GM12872 (cell line): ENCODE results near the gene NFE2.

Experiments
- TF ChIP-seq, protein P1 (sequence below): IDR thresholded peaks from 3 replicates; pipeline ENCODE4 v1.5.1; 2011; ENCODE audit warnings: low read depth, mild to moderate bottlenecking, low read length, moderate library complexity; ENCODE audit not compliant: insufficient read depth

Gene NFE2

DNA sequence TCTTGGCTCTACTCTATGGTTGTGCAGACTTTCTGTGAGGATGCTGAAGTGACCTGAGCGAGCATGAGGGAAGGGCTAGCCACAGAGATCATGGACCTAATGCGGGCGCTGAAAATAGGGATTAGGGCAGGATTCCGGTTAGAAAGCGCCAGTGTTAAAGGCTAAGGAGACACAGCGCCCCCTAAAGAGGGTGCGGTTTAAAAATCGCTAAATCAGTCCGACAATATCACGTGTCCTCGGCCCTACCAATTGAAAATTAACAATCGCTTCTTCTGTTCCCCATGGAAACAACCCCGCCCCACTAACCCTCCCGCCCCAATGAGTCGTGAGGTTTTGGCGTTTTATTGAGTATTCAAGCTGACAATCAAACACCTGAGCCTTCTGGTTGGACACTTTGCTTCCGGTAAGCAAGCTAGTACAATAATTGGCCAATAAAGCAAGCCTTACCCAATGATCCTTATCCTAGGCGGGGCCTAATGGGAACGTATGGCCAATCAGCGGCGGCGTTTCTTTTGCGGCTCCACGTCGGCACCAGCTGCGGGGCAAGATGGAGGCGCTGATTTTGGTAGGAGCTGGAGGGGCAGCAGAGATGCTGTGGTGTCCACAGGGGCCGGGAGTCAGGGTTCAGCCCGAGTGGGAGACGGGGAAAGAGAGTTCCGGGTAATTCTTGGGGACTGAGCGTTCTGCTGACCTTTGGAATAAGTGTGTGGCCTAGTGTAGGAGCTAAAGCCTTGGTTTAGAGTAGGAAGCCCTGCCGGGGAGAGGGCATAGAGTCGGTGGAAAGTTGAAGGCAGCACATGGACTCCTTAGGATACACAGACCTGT, 24.0 kb upstream of the NFE2 start, which contains the start of gene COPZ1:
Gene COPZ1 (plus strand): TSS at position 515 of the 825 bp plus-strand sequence. CDS start 33 bp downstream, at position 548.
- TF ChIP-seq, protein P1, sequence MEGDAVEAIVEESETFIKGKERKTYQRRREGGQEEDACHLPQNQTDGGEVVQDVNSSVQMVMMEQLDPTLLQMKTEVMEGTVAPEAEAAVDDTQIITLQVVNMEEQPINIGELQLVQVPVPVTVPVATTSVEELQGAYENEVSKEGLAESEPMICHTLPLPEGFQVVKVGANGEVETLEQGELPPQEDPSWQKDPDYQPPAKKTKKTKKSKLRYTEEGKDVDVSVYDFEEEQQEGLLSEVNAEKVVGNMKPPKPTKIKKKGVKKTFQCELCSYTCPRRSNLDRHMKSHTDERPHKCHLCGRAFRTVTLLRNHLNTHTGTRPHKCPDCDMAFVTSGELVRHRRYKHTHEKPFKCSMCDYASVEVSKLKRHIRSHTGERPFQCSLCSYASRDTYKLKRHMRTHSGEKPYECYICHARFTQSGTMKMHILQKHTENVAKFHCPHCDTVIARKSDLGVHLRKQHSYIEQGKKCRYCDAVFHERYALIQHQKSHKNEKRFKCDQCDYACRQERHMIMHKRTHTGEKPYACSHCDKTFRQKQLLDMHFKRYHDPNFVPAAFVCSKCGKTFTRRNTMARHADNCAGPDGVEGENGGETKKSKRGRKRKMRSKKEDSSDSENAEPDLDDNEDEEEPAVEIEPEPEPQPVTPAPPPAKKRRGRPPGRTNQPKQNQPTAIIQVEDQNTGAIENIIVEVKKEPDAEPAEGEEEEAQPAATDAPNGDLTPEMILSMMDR, result peak; percentile 85

DNA sequence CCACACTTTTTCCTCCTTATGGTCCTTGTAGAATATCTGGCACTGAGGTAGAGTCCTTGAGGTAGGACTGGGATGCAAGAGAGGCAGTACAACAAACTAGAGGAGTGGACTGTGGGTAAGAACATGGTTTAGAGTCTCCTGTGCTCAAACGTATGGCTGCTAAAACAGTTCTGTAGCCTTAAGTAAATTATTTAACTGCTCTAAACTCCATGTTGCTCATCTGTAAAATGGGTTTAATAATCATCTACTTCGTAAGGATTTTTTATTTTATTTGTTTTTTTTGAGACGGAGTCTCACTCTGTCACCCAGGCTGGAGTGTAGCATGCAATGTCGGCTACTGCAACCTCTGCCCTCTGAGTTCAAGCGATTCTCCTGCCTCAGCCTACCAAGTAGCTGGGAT, 20.5 kb upstream of the NFE2 start:
- TF ChIP-seq, protein P1, result no peak

- TF ChIP-seq, protein P1, result no peak
Observed at GRCh38 chr12:54311051-54311450, 10.2 kb upstream of the NFE2 start.

GRCh38 chr12:54306925-54307741, 6.3 kb upstream of the NFE2 start:
- TF ChIP-seq, protein P1, result no peak

DNA sequence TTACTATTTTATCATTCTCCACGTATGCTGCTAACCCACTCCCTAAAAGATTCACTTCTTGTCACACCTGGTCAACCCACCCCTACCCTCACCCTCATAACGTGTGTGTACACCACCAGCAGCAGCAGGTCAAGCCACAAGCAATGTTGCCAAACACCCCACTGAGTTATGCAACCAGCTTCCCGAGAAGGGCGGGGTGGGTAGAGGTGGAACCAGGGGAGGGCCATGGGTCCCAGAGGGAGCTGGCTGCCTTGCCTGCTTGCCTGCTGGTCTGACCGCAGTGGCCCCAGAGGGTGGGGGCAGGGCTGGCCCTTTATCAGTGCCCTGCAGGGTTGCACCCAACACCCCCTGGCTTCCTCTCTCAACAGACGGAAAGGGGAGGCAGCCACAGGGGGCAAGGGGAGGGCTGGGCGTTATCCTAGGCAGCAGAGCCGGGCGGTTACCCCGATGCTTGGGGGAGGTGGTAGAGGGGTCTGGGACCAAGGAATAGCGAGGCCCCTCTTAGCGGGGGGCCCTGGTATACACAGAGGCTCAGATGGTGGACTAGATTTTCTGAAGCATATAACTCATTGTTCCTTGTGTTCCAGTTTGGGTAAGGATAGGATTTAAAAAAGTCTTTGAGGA, 3.5 kb upstream of the NFE2 start:
- TF ChIP-seq, protein P1, result no peak

DNA sequence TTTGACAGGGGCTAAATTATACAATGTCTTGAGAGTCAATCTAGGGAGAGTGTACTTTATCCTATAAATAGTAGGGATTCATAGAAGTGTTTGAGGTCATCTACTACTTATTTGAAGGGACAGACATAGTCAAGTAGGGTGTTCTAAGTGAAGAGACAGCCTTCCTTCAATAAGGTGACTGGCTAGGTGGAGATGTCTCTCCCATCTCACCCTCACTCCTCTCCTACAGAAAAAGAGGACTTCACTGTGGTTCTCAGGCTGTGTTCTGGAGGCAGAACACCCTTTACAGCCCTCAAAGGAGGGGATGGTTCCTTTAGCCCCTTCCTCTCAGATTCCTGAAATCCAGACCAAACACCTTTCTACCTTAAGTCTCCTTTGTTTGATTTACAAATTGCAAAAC, 2.8 kb upstream of the NFE2 start:
- TF ChIP-seq, protein P1, result no peak
